GM12864 (cell line): ENCODE data around the gene RASGEF1B.
"Not testable (repeated sequence)": the region's sequence is repeated elsewhere in the genome, so short reads cannot be mapped to it uniquely, and the experiment has no call there.

Source experiments
- DNase-seq: peaks from one replicate; pipeline ENCODE4 v3.0.0-alpha.2; 2011; ENCODE audit warnings: low read depth
- H3K4me3 ChIP-seq: 2 replicates; pipeline ENCODE4 v1.5.1; 2011; ENCODE audit warnings: mild to moderate bottlenecking, low read depth, low read length, control low read depth
- CTCF ChIP-seq: IDR thresholded peaks from 2 replicates; pipeline ENCODE4 v1.5.1; 2011; ENCODE audit warnings: low read depth, mild to moderate bottlenecking, moderate library complexity, low read length, control low read depth, inconsistent platforms; ENCODE audit errors: missing control alignments

The RASGEF1B gene

GRCh38 chr4:81490403-81491160 lies 18.9 kb upstream of the RASGEF1B start:
- no peak for TF ChIP-seq CTCF
- DNase-seq, result no peak
- H3K4me3 ChIP-seq, result no peak overlapping the region

- DNase-seq, result no peak
- no peak overlapping the region for H3K4me3 ChIP-seq
- TF ChIP-seq CTCF, result no peak
These were observed 14.8 kb upstream of the RASGEF1B start for GRCh38 chr4:81486502-81486901.

- no peak overlapping the region for H3K4me3 ChIP-seq
- no peak for TF ChIP-seq CTCF
- DNase-seq, result no peak
These were observed 13.7 kb upstream of the RASGEF1B start for GRCh38 chr4:81485310-81485980.

GRCh38 chr4:81482326-81482725 lies 10.6 kb upstream of the RASGEF1B start:
- no peak overlapping the region for H3K4me3 ChIP-seq
- TF ChIP-seq CTCF, result no peak
- no peak for DNase-seq

GRCh38 chr4:81481151-81481550 lies 9.4 kb upstream of the RASGEF1B start:
- no peak overlapping the region for H3K4me3 ChIP-seq
- no peak for DNase-seq
- TF ChIP-seq CTCF, result no peak

GRCh38 chr4:81479573-81479972 lies 7.9 kb upstream of the RASGEF1B start:
- not testable (repeated sequence) for DNase-seq, H3K4me3 ChIP-seq

- not testable (repeated sequence) for DNase-seq
These were observed 1.9 kb upstream of the RASGEF1B start for GRCh38 chr4:81473331-81474265.

More at GRCh38 chr4:81473331-81474265, 1.9 kb upstream of the RASGEF1B start:
- not testable (repeated sequence) for H3K4me3 ChIP-seq
